Measurements from ENCODE around the gene YBX1. TPM values are rescaled to one million over a fixed set of nuclear protein-coding genes. Genes with fewer than 3 reads are reported as not detected.

YBX1 gene
- total and polyA plus RNA-seq, 2 donors (not counting 1 experiment from before 2014, with no cell fraction given): 164 to 345 TPM

- no peak overlapping the region for H2AFZ ChIP-seq (ENCODE audit: insufficient read depth, low read depth, low read length, poor library complexity, severe bottlenecking)
- no peaks in the 10 kb centered on the region for H3K4me1 ChIP-seq (ENCODE audit: control insufficient read depth in 2 of 2, insufficient read depth in 2 of 2, low read length in 2 of 2)
- TF ChIP-seq CTCF (IDR thresholded peaks at IDR 0.05) (no peak), EZH2 (IDR thresholded peaks at IDR 0.05; ENCODE audit: borderline replicate concordance, insufficient read depth, low read depth, low read length, poor library complexity, severe bottlenecking) (no peak)
- Mint-ChIP-seq H3K27me3 (no peaks in the 10 kb centered on the region), H3K27ac (no peak overlapping the region), H3K9me3 (ENCODE audit: insufficient read depth) (no peaks in the 10 kb centered on the region), H3K4me3 (no peak overlapping the region), H3K4me1 (peaks cover 4% of the 10 kb centered on the region)
- ChIA-PET POLR2A (no interaction called here), CTCF (no interaction called here)
- H4K20me1 ChIP-seq (ENCODE audit: control insufficient read depth, insufficient read depth, low read length, poor library complexity, severe bottlenecking): no peaks in the 10 kb centered on the region
- WGBS (ENCODE audit: insufficient coverage): no CpG with 5 or more reads among the region's 3 CpGs
- DNase-seq: no peak
- H3K4me2 ChIP-seq (replicated peaks; ENCODE audit: low read depth, low read length, poor library complexity, severe bottlenecking): no peak overlapping the region
- no peaks in the 10 kb centered on the region for H3K79me2 ChIP-seq (ENCODE audit: control insufficient read depth, insufficient read depth, low read length)
- H3K36me3 ChIP-seq (replicated peaks in 1 of 2; ENCODE audit: control extremely low read depth in 1 of 2, control insufficient read depth in 1 of 2, extremely low read depth in 1 of 2, insufficient read depth in 2 of 2, low read length in 1 of 2): no peaks in the 10 kb centered on the region
- H3K9ac ChIP-seq (ENCODE audit: low read length): no peak overlapping the region
- no peak overlapping the region for H3K4me3 ChIP-seq (ENCODE audit: control extremely low read depth in 1 of 5, extremely low read depth in 1 of 5, insufficient read depth in 1 of 5, low read depth in 2 of 5, low read length in 4 of 5)
- H3K27ac ChIP-seq (ENCODE audit: low read length in 2 of 2): no peak overlapping the region
- H3K9me3 ChIP-seq (ENCODE audit: control extremely low read depth in 1 of 3, control insufficient read depth in 2 of 3, insufficient read depth in 1 of 3, low read length in 2 of 3): no peaks in the 10 kb centered on the region
- intact Hi-C loops (cut with micrococcal nuclease): no loop called here
- H3K27me3 ChIP-seq (replicated peaks in 1 of 4; ENCODE audit: control extremely low read depth in 1 of 4, control insufficient read depth in 3 of 4, insufficient read depth in 4 of 4, low read length in 3 of 4): no peaks in the 10 kb centered on the region
- no peak for ATAC-seq (ENCODE audit: low read depth)
These were observed 47.8 kb downstream of the YBX1 start for GRCh38 chr1:42730002-42730401.

GRCh38 chr1:42730988-42731387, 48.8 kb downstream of the YBX1 start:
- Histone ChIP-seq H3K36me3 (replicated peaks in 1 of 2; ENCODE audit: control extremely low read depth in 1 of 2, control insufficient read depth in 1 of 2, extremely low read depth in 1 of 2, insufficient read depth in 2 of 2, low read length in 1 of 2) (no peaks in the 10 kb centered on the region), H3K27me3 (replicated peaks in 1 of 4; ENCODE audit: control extremely low read depth in 1 of 4, control insufficient read depth in 3 of 4, insufficient read depth in 4 of 4, low read length in 3 of 4) (no peaks in the 10 kb centered on the region), H3K27ac (ENCODE audit: low read length in 2 of 2) (no peak overlapping the region), H3K4me1 (ENCODE audit: control insufficient read depth in 2 of 2, insufficient read depth in 2 of 2, low read length in 2 of 2) (no peaks in the 10 kb centered on the region), H3K9ac (ENCODE audit: low read length) (no peak overlapping the region), H3K4me3 (ENCODE audit: control extremely low read depth in 1 of 5, extremely low read depth in 1 of 5, insufficient read depth in 1 of 5, low read depth in 2 of 5, low read length in 4 of 5) (no peak overlapping the region), H4K20me1 (ENCODE audit: control insufficient read depth, insufficient read depth, low read length, poor library complexity, severe bottlenecking) (no peaks in the 10 kb centered on the region), H2AFZ (ENCODE audit: insufficient read depth, low read depth, low read length, poor library complexity, severe bottlenecking) (no peak overlapping the region), H3K4me2 (replicated peaks; ENCODE audit: low read depth, low read length, poor library complexity, severe bottlenecking) (no peak overlapping the region), H3K9me3 (ENCODE audit: control extremely low read depth in 1 of 3, control insufficient read depth in 2 of 3, insufficient read depth in 1 of 3, low read length in 2 of 3) (no peaks in the 10 kb centered on the region), H3K79me2 (ENCODE audit: control insufficient read depth, insufficient read depth, low read length) (no peaks in the 10 kb centered on the region)
- Mint-ChIP-seq H3K9me3 (ENCODE audit: insufficient read depth) (no peaks in the 10 kb centered on the region), H3K4me1 (peaks cover 4% of the 10 kb centered on the region), H3K27me3 (no peaks in the 10 kb centered on the region), H3K4me3 (no peak overlapping the region), H3K27ac (no peak overlapping the region)
- WGBS (ENCODE audit: insufficient coverage): 67% methylated on average over 3 of the region's 4 CpGs
- ChIA-PET POLR2A (interaction anchor here (0.7 kb wide), 1 partner anchor 921 kb away, joined by 6 read pairs; no protein-coding TSS in a partner anchor), CTCF (interaction anchor here (0.6 kb wide), 1 partner anchor 48 kb away, joined by 3 read pairs; no protein-coding TSS in a partner anchor)
- ATAC-seq (ENCODE audit: low read depth): no peak
- TF ChIP-seq EZH2 (IDR thresholded peaks at IDR 0.05; ENCODE audit: borderline replicate concordance, insufficient read depth, low read depth, low read length, poor library complexity, severe bottlenecking): no peak
- TF ChIP-seq CTCF (IDR thresholded peaks at IDR 0.05): no peak
- intact Hi-C loops (cut with micrococcal nuclease): no loop called here
- no peak for DNase-seq

All from B cell (primary cell).